NK-92 (cell line): ENCODE results near the gene SH2B3.

ENCODE experiments used
- DNase-seq: peaks from one replicate; lab custom pipeline; 2025; ENCODE audit not compliant: unreplicated experiment; lab: John Stamatoyannopoulos, UW

SH2B3 gene

DNA sequence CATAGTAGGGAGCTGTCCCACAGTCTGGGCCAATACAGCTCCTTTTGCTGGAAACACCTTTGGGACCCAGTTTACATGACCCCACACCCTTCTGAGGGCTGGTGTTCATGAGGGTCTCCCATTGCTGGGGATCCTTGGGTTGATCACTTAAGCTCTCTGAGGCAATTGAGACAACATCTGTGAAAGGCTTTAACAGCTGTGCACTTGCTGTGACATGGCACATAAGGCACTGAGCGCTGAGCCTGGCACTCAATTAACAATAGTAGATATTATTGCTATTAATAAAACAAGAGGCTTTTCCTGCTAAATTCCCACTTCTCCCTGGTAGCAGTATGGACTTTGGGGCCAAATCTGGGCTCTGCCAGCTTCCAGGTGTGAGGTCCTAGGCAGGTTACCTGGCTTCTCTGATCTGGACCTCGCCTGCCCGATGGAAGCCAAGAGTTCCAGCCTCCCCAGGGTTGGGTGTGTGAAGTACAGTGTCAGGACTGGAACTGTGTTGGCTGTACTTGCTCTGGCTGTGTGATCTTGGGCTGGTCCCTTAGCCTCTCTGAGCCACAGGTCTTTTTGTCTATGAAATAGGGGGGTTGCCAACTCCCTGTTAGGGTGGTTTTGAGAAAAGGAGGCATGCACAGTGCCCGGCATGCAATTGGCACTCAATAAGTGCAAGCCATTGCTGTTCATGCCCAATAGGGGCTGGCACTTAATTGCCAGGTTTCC lies 3.1 kb downstream of the SH2B3 start:
- DNase-seq = no peak

DNA sequence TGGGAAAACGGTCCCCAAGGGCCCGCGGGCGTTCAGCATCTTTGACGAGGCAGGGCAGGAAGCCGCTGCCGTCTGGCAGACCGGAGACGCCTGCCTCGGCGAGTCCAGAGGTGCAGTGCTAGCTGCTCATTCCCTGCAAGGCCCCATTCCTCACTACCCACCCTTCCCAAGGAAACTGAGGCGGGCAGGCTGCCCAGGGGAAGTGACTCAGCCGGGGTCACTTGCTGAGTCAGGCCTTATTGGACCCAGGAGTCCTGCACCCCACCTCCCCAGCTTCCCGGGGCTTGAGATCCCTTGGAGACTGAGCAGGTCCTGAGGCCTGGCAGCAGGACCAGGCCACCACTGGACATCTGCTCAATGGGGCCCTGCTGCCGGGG lies 3.7 kb downstream of the SH2B3 start:
- DNase-seq = no peak

DNA sequence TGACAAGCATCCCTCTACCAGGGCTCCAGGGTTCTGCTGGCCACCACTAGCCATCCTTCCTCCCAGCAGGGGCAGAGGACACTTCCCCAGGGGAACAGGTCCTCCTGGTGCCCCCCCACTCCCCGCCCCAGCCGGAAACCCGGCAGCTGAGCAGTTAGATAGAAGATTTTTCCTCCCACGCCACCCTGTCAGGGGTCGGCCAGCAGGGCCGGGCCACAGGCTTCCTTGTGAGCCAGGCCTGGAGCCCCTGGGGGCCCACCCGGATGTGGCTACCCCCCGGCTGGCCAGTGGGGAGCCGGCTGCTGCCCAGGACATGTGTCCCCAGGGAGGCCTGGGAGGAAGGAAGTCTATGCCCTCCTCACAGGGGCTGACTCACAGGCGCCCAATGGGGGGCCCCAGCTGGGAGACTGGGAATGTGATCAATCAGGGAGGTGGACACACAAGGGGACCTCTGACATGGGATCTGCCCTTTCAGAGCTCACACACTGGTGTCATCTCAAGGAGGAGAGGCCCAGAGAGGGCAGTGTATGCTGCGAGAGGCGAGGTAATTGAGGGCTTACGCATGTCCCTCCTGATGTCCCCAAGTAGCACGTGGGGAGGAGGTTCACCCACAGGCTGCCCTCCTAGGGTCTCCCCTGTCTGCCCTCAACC lies 4.2 kb downstream of the SH2B3 start:
- DNase-seq = no peak

DNA sequence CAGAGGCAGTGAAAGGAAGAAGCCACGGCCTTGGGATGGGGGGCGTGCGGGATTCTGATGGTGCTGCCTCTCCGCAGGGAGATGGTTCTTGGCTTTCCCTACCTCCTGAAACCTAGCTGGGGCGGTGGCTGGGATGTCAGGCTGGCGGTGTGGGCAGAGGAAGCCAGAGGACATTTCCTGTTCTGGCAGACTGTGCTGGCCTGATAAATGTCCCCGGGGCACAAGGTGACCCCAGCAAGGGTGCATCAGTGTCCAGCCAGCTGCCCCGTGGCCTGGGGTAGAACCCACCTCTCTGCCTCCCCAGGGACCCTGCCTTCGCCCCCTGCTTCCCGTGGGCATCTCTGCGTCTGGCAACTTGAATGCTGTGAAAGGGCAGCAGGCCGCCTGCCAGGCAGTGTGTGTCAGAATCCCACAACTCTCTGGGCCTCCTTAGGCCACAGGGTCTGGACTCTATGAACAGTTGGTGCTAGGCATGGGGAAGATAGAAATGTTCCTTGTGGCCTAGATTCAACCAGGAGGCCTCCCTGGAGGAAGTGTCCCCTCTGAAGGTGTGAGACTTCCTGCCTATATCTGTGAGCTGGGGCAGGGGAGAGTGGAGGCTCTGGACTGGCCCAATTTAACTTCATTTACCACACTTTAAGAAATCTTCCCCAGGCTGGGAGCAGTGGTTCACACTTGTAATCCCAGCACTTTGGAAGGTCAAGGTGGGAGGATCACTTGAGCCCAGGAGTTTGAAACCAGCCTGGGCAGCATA lies 4.9 kb downstream of the SH2B3 start:
- DNase-seq = no peak

DNA sequence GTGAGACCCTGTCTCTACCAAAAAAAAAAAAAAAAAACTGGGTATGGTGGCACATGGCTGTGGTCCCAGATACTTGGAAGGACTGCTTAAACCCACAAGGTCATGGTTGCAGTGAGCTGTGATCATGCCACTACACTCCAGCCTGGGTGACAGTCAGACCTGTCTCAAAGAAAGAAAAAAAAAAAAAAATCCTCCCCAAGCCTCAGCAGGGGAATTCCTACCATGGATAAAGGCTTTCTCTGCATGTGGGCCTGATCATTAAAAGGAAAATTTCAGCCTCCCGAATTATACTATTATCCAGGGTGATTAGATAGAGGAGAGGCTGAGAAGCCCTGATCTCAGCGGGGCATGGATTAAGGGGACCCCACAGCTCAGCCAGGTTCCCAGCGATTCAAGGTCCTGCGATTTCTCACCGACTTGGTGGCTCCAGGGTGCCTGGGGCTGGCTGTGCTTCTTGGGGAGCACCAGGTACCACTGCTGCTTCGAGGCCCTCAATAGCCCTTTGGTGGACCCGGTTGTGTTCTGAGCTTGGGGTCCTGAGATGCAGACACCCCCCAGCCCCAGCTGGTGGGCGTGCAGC lies 5.6 kb downstream of the SH2B3 start:
- DNase-seq = no peak

DNA sequence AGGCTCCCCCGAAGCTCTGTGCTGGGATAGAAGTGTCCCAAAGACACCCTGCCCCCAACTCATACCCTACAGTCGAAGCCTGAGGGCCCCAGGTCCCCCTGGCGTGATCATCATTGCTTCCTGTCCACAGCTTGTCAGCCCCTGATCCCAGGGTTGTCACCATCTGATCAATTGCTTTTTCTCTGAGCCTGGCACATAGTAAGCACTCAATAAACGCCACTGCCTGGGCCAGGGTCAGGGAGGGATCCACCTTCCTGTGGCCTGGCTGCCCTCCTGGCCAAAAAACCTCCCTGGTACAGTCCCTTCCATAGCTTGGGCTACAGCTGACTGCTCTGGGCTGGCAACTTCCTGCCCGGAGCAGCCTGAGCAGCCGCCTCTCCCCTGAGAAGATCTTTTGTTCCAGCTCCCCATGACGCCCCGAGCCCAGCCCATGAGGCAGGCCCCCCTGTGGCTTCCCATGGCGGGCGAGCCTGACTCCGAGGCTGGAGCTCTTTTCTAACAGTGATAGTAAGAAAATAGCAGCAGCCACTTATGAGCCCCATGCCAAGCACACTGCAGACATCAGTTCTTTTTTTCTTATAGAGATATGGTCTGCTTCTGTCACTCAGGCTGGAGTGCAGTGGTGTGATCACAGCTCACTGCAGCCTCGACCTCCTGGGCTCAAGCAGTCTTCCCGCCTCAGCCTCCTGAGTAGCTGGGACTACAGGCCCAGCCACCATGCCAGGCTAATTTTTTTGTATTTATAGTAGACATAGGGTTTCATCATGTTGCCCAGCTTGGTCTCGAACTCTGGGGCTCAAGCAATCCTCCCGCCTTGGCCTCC lies 6.5 kb downstream of the SH2B3 start:
- no peak for DNase-seq

DNA sequence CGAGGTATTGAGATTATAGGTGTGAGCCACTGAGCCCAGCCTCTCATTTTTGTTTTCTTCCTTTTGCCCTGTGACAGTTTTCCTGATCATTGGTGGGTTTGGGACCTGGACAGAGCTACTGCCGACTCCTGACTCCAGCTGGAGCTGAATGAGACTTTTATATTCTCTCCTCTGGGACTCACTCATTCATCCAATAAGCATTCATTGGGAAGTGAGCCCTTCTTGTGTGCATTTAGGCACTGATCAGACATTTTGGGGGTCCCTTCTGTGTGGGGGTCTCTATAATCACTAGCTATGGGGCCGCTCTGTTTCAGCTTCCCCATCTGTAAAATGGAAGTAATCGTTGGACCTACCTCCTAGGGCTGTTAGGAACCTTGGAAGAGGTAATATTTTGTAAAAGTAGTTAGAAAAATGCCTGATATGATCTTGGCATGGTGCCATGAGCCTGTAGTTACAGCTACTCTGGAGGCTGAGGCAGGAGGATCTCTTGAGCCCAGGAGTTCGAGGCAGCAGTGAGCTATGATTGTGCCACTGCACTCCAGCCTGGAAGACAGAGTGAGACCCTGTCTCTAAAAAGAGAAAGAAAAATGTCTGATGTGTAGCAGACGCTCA lies 7.2 kb downstream of the SH2B3 start:
- no peak for DNase-seq

DNA sequence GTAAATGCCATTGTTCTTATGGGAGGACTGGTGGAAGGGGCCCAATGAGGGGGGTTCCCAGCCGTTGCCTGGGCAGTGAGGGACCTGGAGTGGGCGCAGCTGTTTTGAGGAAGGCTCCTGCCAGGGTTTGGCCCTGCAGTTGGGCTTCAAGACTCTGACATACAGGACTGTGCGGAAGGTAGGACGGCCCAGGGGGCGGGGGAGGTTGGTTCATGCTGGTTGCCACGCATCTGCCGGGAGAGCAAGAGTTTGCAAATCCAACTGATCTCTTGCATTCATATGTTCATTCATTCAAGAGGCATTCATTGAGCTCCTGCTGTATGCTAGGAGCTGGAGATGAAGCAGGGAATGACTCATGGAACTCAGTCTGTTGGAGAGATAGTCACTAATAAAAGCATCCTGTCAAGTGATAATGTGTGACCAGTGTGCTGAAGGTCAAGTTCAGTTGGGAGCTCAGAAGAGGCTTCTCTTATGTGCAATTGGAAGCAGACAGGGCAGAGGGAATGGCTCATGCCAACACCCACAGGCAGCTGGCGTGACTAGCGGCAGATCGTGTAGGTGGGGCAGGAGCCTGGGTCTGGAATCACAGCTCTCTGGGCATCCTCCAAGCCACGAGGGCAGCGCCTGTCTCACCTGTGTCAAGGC lies 7.8 kb downstream of the SH2B3 start:
- DNase-seq = no peak

DNA sequence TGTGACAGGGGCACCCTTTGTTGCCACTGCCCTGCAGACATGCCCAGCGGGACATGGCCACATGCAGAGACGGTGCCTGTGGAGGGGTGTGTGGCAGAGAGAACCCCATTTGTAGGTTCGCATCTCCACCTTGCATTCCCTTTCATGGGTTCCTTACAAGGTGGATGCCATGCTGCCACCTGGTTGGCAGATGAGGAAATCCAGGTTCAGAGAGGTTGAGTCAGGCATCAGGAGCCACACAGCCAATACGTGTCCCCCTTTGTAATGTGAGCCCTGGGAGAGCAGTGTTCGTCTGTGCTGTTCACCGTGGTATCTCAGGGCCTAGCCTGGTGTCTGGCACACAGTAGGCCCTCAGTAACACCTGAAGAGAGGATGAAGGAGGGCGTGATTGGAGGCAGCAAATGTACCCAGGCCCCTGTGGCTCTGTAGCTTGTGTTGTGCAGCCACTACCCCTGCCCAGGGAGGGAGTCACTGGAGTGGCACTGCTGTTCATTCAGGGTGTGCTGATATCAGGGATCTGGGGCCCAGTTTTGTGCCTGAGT lies 9.1 kb downstream of the SH2B3 start:
- DNase-seq = no peak

DNA sequence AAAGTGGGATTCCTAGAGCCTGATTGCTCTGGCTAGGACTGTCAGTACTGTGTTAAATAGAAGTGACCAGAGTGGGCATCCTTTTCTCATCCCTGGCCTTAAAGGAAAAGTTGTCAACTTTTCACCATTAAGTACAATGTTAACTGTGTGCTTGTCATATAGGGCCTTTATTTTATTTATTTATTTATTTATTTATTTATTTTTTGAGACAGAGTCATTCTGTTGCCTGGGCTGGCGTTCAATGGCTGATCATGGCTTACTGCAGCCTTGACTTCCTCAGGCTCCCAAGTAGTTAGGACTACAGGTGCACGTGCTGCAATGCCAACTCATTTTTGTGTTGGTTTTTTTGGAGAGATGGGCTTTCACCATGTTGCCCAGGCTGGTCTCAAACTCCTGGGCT lies 11.6 kb downstream of the SH2B3 start:
- DNase-seq = no peak

DNA sequence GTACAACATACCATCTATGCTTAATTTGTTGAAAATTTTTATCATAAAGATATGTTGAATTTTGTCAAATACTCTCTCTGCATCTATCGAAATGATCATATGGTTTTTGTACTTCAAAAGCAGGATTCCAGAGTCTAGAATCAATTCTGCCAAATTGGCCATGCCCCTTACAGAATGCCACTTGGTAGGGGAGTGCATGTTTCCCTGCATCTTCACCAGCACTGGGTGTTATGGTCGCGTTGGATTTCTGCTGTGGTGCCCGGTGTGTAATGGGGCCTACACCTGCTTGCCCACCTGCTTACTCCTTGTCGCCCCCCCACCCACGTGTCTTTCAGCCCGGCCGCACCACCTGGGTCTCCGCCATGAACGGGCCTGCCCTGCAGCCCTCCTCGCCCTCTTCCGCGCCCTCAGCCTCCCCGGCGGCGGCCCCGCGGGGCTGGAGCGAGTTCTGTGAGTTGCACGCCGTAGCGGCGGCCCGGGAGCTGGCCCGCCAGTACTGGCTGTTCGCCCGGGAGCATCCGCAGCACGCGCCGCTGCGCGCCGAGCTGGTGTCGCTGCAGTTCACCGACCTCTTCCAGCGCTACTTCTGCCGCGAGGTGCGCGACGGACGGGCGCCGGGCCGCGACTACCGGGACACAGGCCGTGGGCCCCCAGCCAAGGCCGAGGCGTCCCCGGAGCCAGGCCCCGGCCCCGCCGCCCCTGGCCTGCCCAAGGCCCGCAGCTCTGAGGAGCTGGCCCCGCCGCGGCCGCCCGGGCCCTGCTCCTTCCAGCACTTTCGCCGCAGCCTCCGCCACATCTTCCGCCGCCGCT lies 12.3 kb downstream of the SH2B3 start:
- no peak for DNase-seq

DNA sequence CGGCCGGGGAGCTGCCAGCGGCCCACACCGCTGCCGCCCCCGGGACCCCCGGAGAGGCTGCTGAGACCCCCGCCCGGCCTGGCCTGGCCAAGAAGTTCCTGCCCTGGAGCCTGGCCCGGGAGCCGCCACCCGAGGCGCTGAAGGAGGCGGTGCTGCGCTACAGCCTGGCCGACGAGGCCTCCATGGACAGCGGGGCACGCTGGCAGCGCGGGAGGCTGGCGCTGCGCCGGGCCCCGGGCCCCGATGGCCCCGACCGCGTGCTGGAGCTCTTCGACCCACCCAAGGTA lies 12.8 kb downstream of the SH2B3 start:
- no peak for DNase-seq

DNA sequence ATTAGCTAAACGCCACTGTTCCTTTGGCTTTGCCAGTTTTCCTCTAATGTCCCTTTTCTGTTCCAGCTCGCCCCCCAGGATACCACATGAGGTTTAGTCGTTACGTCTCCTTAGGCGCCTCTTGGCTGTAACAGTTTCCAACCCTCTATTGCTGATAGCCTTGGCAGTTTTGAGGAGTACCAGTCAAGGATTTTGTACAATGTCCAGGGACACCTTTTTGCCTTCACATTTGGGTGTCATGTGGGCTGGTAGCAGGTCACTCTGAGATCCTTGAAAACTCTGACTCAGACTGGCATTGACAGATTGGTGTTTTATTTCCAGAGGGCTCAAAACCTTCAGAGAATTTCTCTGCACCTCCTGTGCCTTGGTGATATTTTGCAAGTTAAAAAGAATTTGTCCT lies 14.1 kb downstream of the SH2B3 start:
- DNase-seq = no peak

DNA sequence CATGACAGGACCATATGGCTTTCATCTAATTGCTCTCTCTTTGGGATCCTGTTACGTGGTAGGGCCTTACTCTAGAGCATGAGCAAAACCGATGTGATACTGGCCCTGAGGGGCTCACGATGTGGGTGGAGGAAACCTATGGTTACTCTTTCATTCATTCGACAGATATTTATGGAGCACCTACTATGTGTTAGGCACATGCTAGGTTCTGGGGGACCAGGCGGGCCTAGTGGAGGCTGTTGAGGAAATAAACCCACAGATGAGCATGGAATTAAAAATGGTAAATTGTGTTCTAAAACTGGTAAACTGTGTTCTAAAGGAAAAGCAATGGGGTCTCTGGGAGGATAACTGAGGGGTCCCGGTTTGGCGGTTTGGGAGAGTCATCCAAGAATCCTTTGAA lies 14.8 kb downstream of the SH2B3 start:
- no peak for DNase-seq

DNA sequence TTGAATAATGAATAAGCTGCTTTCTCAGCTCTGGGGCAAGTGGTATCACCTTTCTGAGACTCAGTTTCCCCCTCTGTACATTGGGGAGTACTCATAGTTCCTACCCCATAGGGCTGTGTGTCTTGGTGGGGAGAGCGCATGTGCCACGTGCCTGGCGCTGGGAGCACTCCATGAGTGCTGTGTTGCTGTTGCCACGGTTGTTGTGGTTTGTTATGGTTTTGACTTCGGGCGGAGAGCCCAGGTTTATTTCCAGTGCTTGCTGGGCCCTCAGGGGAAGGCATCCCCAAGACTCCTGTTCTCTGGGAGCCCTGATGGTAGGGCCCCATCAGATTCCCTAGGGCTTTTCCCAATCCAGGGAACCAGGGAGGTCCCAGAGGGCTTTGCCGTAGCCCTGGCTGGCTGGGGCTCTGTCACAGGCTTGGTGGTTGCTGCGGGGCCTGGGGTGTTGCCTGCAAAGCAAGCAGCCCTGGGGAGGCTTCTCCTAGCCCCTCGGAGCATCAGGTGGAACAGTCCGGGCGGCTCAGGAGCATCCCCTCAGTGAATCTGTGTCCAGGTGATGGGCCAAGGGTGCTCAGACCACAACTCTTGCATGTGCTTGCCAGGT lies 18.6 kb downstream of the SH2B3 start:
- no peak for DNase-seq

DNA sequence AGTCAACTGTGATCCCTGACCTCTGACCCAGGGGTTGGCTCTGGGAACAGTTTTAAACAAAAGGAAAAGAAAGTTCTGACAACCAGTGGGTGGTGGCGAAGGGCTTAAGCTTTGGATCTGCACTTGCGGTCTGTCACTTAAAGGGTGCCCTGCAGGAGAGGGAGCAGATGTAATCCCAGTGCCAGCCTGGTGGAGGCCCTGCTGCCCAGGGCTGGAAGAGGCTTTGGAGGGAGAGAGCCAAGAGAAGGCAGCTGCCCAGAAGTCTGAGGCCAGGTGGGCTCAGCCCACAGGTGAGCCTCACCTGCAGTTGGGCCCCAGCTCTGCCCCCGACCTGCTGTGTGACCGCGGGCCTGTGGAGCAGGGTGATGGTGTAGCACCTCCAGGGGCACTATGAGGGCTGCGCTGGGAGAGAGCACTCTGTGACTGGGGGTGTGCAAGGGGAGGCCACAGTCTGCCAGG lies 19.1 kb downstream of the SH2B3 start:
- DNase-seq = no peak

DNA sequence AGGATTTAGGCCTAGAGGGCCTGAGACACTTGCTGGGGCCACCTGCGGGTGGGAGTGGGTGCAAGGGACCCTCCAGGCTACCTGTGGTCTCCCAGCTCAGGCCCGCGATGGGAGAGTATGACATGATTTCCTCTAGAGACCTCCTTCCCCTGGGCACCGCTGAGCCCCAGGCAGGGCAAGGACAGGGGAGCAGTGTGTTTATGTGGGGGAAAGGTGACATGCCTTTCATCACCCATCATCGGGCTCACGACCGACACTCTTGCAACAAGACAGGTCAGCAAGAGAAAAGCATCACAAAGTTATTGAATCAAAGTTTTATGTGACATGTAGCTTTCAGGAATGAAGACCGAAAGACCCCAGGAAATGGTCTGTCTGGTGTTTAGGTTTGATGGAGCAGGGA lies 19.9 kb downstream of the SH2B3 start:
- no peak for DNase-seq

DNA sequence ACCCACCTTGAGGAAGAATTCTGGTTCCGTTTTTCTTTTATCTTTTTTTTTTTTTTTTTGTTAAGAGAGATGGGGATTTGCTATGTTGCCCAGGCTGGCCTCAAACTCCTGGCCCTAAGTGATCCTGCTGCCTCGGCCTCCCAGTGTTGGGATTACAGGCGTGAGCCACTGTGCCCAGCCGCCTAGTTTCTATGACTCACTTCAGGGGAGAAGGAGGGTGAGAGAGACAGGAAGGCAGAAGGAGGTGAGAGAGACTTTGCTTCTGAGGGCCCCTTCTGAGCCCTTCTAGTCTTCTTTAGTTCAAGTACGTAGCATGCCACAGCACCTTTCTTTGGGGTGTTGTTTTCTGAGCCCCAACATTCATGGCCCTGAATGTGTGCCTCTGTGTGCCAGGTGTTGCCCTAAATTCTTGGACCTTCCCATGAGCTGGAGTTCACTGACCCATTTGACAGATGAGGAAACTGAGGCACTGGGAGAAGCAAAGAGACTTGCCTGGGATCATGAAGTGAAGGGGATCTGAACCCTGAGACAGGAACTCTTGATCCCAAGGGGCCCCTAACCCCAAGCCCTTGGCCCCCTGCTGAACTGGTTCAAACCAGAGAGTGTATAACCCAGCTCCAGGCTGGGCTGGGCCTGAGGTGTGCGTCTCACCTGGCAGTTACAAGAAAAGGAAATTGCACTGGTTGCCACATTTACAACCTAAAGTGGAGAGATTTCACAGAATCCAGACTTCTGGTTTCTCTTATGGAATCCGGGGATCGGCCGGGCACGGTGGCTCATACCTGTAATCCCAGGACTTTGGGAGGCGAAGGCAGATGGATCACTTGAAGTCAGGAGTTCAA lies 20.8 kb downstream of the SH2B3 start:
- DNase-seq = no peak
